WTC11 (cell line): ENCODE measurements around the gene SYNGR1. TPM values are rescaled to one million over a fixed set of nuclear protein-coding genes. Genes with fewer than 3 reads are reported as not detected.
"Not testable (repeated sequence)": the region's sequence is repeated elsewhere in the genome, so short reads cannot be mapped to it uniquely, and the experiment has no call there.

Experiments used
- ATAC-seq: fragments of 200-7000 bp; cut with Tn5 transposase; 2 replicates; pipeline ENCODE4 v1.10.0; 2021; ENCODE audit warnings: mild to moderate bottlenecking, moderate library complexity
- CTCF ChIA-PET: fragments of 300-600 bp; sonication (Branson Sonifier 250); formaldehyde crosslinking; loops from one replicate; lab custom pipeline; 2021; ENCODE audit warnings: antibody characterized with exemption; lab: Charles Lee
- POLR2A ChIA-PET: fragments of 350-600 bp; sonication (Branson Sonifier 250); formaldehyde crosslinking; loops from one replicate; lab custom pipeline; 2021; ENCODE audit warnings: antibody characterized with exemption; lab: Charles Lee
- DNase-seq: peaks from one replicate; pipeline ENCODE4 v3.0.0; 2021; ENCODE audit warnings: low spot score
- H3K27ac Mint-ChIP-seq: 2 replicates; pipeline ENCODE4 v1.8.0; 2021; ENCODE audit warnings: mixed read lengths
- H3K27me3 Mint-ChIP-seq: 2 replicates; pipeline ENCODE4 v1.8.0; 2021; ENCODE audit warnings: low read depth, mild to moderate bottlenecking, moderate library complexity, mixed read lengths
- H3K36me3 Mint-ChIP-seq: 2 replicates; pipeline ENCODE4 v1.8.0; 2021; ENCODE audit warnings: mixed read lengths
- H3K4me1 Mint-ChIP-seq: 2 replicates; pipeline ENCODE4 v1.8.0; 2022; ENCODE audit warnings: mixed read lengths
- H3K4me3 Mint-ChIP-seq: 2 replicates; pipeline ENCODE4 v1.8.0; 2021; ENCODE audit warnings: mild to moderate bottlenecking, moderate library complexity, mixed read lengths
- H3K9me3 Mint-ChIP-seq: 2 replicates; pipeline ENCODE4 v1.8.0; 2021; ENCODE audit warnings: mixed read lengths
- ATF3 ChIP-seq: sonication (generic); formaldehyde crosslinking; conservative IDR thresholded peaks from 2 replicates; pipeline ENCODE4 v1.8.1; 2022; ENCODE audit warnings: mild to moderate bottlenecking, missing genetic modification reagents
- CREM ChIP-seq: sonication (generic); formaldehyde crosslinking; IDR thresholded peaks from 2 replicates; pipeline ENCODE4 v1.8.1; 2022; ENCODE audit warnings: mild to moderate bottlenecking, missing genetic modification reagents, moderate library complexity
- CTCF ChIP-seq: fragments of 200-600 bp; IDR thresholded peaks from 2 replicates; pipeline ENCODE4 v1.8.0; 2022; ENCODE audit warnings: antibody characterized with exemption
- GABPB1 ChIP-seq: sonication (generic); formaldehyde crosslinking; IDR thresholded peaks from 2 replicates; pipeline ENCODE4 v1.8.1; 2023; ENCODE audit warnings: mild to moderate bottlenecking, missing genetic modification reagents
- GRHL2 ChIP-seq: fragments of 250-450 bp; sonication (Bioruptor Pico); IDR thresholded peaks from 2 replicates; pipeline ENCODE4 v1.8.0; 2022; ENCODE audit warnings: mild to moderate bottlenecking, moderate library complexity; ENCODE audit not compliant: insufficient replicate concordance, severe bottlenecking
- GTF2I ChIP-seq: fragments of 250-450 bp; sonication (Bioruptor Pico); conservative IDR thresholded peaks from 2 replicates; pipeline ENCODE4 v1.4.0; 2021; ENCODE audit warnings: mild to moderate bottlenecking
- KAT7 ChIP-seq: sonication (generic); formaldehyde crosslinking; IDR thresholded peaks from 2 replicates; pipeline ENCODE4 v1.8.1; 2023; ENCODE audit warnings: missing genetic modification reagents, mild to moderate bottlenecking, borderline replicate concordance
- MXD4 ChIP-seq: fragments of 250-450 bp; sonication (Bioruptor Pico); IDR thresholded peaks from 2 replicates; pipeline ENCODE4 v1.8.0; 2021; ENCODE audit warnings: mild to moderate bottlenecking, moderate library complexity, borderline replicate concordance
- NFYB ChIP-seq: sonication (generic); formaldehyde crosslinking; conservative IDR thresholded peaks from 2 replicates; pipeline ENCODE4 v1.8.0; 2022; ENCODE audit warnings: low read depth, missing genetic modification reagents
- SMAD3 ChIP-seq: sonication (generic); formaldehyde crosslinking; IDR thresholded peaks from 2 replicates; pipeline ENCODE4 v1.8.0; 2022; ENCODE audit warnings: missing genetic modification reagents, mild to moderate bottlenecking, borderline replicate concordance
- TCF7 ChIP-seq: sonication (generic); formaldehyde crosslinking; IDR thresholded peaks from 2 replicates; pipeline ENCODE4 v1.8.0; 2022; ENCODE audit warnings: mild to moderate bottlenecking, low read depth, missing genetic modification reagents, moderate library complexity
- ZNF138 ChIP-seq: sonication (generic); formaldehyde crosslinking; conservative IDR thresholded peaks from 2 replicates; pipeline ENCODE4 v1.8.1; 2022; ENCODE audit warnings: mild to moderate bottlenecking, moderate library complexity, missing genetic modification reagents
- ZNF263 ChIP-seq: sonication (generic); formaldehyde crosslinking; IDR thresholded peaks from 2 replicates; pipeline ENCODE4 v1.8.1; 2022; ENCODE audit warnings: low read depth, mild to moderate bottlenecking, moderate library complexity, missing genetic modification reagents
- ZNF416 ChIP-seq: fragments of 250-450 bp; sonication (Bioruptor Pico); IDR thresholded peaks from 2 replicates; pipeline ENCODE4 v1.9.0; 2021; ENCODE audit warnings: mild to moderate bottlenecking, inconsistent platforms
- total RNA-seq: library from RNA; stranded (reverse); gene quantifications from 3 replicates; pipeline ENCODE4 v1.2.3, GENCODE V29; 2021
- TF ChIP-seq, protein P1 (sequence below): fragments of 250-450 bp; sonication (Bioruptor Pico); IDR thresholded peaks from 2 replicates; pipeline ENCODE4 v2.1.2; 2022; ENCODE audit warnings: mild to moderate bottlenecking, moderate library complexity
- TF ChIP-seq, protein P2 (sequence below): sonication (generic); formaldehyde crosslinking; IDR thresholded peaks from 2 replicates; pipeline ENCODE4 v1.8.1; 2022; ENCODE audit warnings: mild to moderate bottlenecking, missing genetic modification reagents, moderate library complexity, borderline replicate concordance

The SYNGR1 gene
- total RNA-seq, 1 experiment from 2014 or later = 35.3 TPM

DNA sequence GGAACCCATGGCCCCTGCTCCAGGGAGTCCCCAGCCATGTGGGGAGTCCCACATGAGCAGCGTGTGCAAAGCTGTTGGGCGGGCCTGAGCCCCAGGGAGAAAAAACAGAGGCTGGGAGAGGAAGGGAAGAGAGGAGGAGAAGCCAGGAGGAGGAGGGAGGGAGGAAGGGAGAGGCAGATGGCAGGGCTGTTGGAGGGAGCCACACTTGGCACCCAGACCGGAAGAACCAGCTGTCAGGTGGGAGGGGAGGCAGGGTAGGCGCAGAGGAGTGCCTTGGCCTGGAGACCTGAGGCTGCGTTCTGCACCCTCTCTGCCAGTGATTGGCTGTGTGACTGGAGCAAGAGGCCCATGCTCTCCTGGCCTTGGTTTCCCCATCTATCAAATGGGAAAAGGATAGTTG lies 6.7 kb downstream of the SYNGR1 start:
- Mint-ChIP-seq H3K4me3 (no peak overlapping the region), H3K36me3 (peaks cover 5% of the 10 kb centered on the region), H3K9me3 (no peaks in the 10 kb centered on the region), H3K27ac (no peak overlapping the region), H3K4me1 (peaks cover 30% of the 10 kb centered on the region), H3K27me3 (no peaks in the 10 kb centered on the region)
- ATAC-seq (no peak), DNase-seq (no peak)
- POLR2A ChIA-PET = no interaction called here
- CTCF ChIA-PET = no interaction called here
- no peak for TF ChIP-seq GRHL2 (CRISPR knock-in tag)
- TF ChIP-seq, protein P1, sequence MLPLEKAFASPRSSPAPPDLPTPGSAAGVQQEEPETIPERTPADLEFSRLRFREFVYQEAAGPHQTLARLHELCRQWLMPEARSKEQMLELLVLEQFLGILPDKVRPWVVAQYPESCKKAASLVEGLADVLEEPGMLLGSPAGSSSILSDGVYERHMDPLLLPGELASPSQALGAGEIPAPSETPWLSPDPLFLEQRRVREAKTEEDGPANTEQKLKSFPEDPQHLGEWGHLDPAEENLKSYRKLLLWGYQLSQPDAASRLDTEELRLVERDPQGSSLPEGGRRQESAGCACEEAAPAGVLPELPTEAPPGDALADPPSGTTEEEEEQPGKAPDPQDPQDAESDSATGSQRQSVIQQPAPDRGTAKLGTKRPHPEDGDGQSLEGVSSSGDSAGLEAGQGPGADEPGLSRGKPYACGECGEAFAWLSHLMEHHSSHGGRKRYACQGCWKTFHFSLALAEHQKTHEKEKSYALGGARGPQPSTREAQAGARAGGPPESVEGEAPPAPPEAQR (CRISPR knock-in tag) = no peak

DNA sequence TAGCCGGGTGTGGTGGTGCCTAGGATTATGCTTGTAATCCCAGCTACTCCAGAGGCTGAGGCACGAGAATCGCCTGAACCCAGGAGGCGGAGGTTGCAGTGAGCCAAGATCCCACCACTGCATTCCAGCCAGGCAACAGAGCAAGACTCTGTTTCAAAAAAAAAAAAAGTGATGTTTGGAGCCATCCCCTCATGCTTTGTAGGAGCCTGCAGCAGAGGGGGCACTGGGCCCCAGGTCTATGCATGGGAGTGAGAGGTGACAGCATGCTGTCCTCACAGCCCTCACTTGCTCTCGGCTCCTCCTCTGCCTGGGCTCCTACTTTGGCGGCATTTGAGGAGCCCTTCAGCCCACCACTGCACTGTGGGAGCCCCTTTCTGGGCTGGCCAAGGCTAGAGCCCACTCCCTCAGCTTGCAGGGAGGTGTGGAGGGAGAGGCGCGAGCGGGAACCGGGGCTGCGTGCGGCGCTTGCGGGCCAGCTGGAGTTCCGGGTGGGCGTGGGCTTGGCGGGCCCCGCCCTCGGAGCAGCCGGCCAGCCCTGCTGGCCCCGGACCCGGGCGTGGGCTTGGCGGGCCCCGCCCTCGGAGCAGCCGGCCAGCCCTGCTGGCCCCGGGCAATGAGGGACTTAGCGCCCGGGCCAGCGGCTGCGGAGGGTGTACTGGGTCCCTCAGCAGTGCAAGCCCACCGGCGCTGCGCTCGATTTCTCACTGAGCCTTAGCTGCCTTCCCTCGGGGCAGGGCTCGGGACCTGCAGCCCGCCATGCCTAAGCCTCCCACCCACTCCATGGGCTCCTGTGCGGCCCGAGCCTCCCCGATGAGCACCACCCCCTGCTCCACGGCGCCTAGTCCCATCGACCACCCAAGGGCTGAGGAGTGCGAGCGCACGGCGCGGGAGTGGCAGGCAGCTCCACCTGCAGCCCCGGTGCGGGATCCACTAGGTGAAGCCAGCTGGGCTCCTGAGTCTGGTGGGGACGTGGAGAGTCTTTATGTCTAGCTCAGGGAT lies 7.6 kb downstream of the SYNGR1 start:
- H3K36me3 Mint-ChIP-seq, H3K27ac Mint-ChIP-seq, H3K4me3 Mint-ChIP-seq, POLR2A ChIA-PET, DNase-seq, H3K27me3 Mint-ChIP-seq, ATAC-seq, H3K9me3 Mint-ChIP-seq: not testable (repeated sequence)
- CTCF ChIA-PET = interaction anchor here (1.5 to 2.5 kb wide), 3 partner anchors 14 to 26 kb away, joined by 3 to 11 read pairs (median 3); no protein-coding TSS in a partner anchor
- peaks cover 29% of the 10 kb centered on the region for H3K4me1 Mint-ChIP-seq

- not testable (repeated sequence) for H3K9me3 Mint-ChIP-seq
- peak; percentile 62 for TF ChIP-seq NFYB (CRISPR knock-in tag)
- TF ChIP-seq, all 79 proteins: peak for 1; not testable (repeated sequence) for 78
- H3K4me3 Mint-ChIP-seq, H3K27me3 Mint-ChIP-seq, ATAC-seq, H3K36me3 Mint-ChIP-seq, DNase-seq, POLR2A ChIA-PET: not testable (repeated sequence)
- Mint-ChIP-seq H3K4me1 (peaks cover 35% of the 10 kb centered on the region), H3K27ac (peak overlapping the region; percentile 69)
- CTCF ChIA-PET = interaction anchor here (1.2 to 2.5 kb wide), 4 partner anchors 15 to 41 kb away, joined by 3 to 11 read pairs (median 4); partner anchors contain the start of gene TAB1
Measured at GRCh38 chr22:39358197-39358596, 8.4 kb downstream of the SYNGR1 start.

- TF ChIP-seq SMAD3 (CRISPR knock-in tag) (no peak), GTF2I (CRISPR knock-in tag) (no peak), GABPB1 (CRISPR knock-in tag) (no peak), TCF7 (CRISPR knock-in tag) (no peak), CREM (CRISPR knock-in tag) (no peak), ATF3 (CRISPR knock-in tag) (no peak), KAT7 (CRISPR knock-in tag) (no peak), CTCF (no peak), ZNF416 (CRISPR knock-in tag) (no peak), MXD4 (CRISPR knock-in tag) (no peak), ZNF138 (CRISPR knock-in tag) (no peak), GRHL2 (CRISPR knock-in tag) (no peak), ZNF263 (CRISPR knock-in tag) (no peak)
- TF ChIP-seq, protein P2, sequence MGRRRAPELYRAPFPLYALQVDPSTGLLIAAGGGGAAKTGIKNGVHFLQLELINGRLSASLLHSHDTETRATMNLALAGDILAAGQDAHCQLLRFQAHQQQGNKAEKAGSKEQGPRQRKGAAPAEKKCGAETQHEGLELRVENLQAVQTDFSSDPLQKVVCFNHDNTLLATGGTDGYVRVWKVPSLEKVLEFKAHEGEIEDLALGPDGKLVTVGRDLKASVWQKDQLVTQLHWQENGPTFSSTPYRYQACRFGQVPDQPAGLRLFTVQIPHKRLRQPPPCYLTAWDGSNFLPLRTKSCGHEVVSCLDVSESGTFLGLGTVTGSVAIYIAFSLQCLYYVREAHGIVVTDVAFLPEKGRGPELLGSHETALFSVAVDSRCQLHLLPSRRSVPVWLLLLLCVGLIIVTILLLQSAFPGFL (CRISPR knock-in tag) = no peak
- TF ChIP-seq, all 79 proteins: peak for 0
- no peak overlapping the region for H3K4me3 Mint-ChIP-seq
Measured at GRCh38 chr22:39359659-39360195, 9.9 kb downstream of the SYNGR1 start.

More at GRCh38 chr22:39359659-39360195, 9.9 kb downstream of the SYNGR1 start:
- ATAC-seq = no peak
- ChIA-PET POLR2A (interaction anchor here (0.6 kb wide), 1 partner anchor 28 kb away, joined by 6 read pairs; no protein-coding TSS in a partner anchor), CTCF (interaction anchor here (1.0 to 2.5 kb wide), 2 partner anchors 16 to 28 kb away, joined by 6 to 11 read pairs; no protein-coding TSS in a partner anchor)
- no peak for DNase-seq
- Mint-ChIP-seq H3K36me3 (peaks cover 5% of the 10 kb centered on the region), H3K4me1 (peaks cover 48% of the 10 kb centered on the region), H3K27me3 (no peaks in the 10 kb centered on the region), H3K27ac (peak overlapping the region; percentile 3; the same call in 1 of the 2 replicates), H3K9me3 (no peaks in the 10 kb centered on the region)
